Osteocyte (in vitro differentiated cells): ENCODE measurements around the gene TF. TPM values are rescaled to one million over a fixed set of nuclear protein-coding genes. Genes with fewer than 3 reads are reported as not detected.
A peak's percentile ranks its signal among the peaks of the same experiment; 100 is the strongest.

Source experiments
- DNase-seq: peaks from one replicate; pipeline ENCODE4 v3.0.0; 2021; ENCODE audit warnings: mixed read lengths; ENCODE audit not compliant: unreplicated experiment; ENCODE audit errors: extremely low spot score
- H3K27ac Mint-ChIP-seq: one replicate; pipeline ENCODE4 v1.8.0; 2021; ENCODE audit warnings: mild to moderate bottlenecking, mixed read lengths; ENCODE audit not compliant: unreplicated experiment
- H3K27me3 Mint-ChIP-seq: one replicate; pipeline ENCODE4 v1.8.0; 2021; ENCODE audit warnings: mixed read lengths; ENCODE audit not compliant: unreplicated experiment
- H3K36me3 Mint-ChIP-seq: one replicate; pipeline ENCODE4 v1.8.0; 2021; ENCODE audit warnings: mixed read lengths; ENCODE audit not compliant: unreplicated experiment
- H3K4me1 Mint-ChIP-seq: one replicate; pipeline ENCODE4 v1.8.0; 2021; ENCODE audit warnings: mixed read lengths; ENCODE audit not compliant: unreplicated experiment
- H3K4me3 Mint-ChIP-seq: one replicate; pipeline ENCODE4 v1.8.0; 2021; ENCODE audit warnings: mild to moderate bottlenecking, moderate library complexity, mixed read lengths; ENCODE audit not compliant: unreplicated experiment
- H3K9me3 Mint-ChIP-seq: one replicate; pipeline ENCODE4 v1.8.0; 2021; ENCODE audit warnings: mixed read lengths; ENCODE audit not compliant: unreplicated experiment
- total RNA-seq: library from RNA; stranded (reverse); gene quantifications from 2 replicates; pipeline ENCODE4 v1.2.1, GENCODE V29; 2021
- TF ChIP-seq, protein P1 (sequence below): fragments of 200-600 bp; sonication (generic); IDR thresholded peaks from 2 replicates; pipeline ENCODE4 v1.5.0; 2021; ENCODE audit warnings: antibody characterized with exemption, mild to moderate bottlenecking, moderate library complexity

Gene TF
- total RNA-seq, 1 donor from 2014 or later: 2.0 TPM

DNA sequence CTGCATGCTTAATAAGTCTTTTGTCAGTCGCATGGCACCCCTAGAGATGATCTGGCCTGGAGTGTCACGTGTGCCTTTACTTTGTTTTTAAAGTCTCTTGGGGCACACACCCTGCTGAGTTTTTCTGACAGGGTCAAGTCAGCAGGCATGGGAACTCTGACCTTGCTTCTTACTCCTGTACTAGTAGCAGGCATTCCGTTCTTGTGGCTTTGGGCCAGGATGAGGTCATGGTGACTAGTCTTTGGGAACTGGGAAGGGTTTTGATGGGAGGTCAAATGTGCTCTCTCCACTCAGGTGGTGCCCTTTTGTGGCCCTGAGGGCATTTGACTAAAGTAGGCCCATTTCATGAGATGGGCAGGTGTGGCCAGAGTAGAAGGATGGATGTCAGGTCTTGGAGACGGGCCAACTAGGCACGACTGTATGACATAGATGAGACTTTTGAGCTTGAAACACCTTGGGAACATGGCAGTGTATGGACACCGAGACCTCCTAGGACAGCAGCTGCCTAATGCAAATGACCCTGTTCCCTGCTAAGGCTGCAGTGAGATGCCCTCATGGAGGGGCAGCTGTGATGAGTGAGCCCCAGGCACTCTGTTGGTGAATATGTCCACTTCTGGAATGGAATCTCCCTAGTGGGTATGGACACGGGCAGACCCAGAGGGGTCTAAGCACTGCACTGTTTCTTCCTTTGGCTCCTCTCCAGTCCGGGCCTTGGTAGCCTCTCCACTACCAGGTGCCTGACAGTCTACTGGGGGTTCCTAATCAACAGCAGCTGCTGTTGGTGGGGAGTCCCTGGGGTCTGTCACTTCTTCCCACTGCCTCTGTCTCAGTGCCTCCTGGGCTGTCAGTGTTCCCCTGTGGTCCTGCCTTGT lies 75.8 kb downstream of the TF start:
- DNase-seq: peak; percentile 73
- no peak overlapping the region for H3K4me3 Mint-ChIP-seq
- no peaks in the 10 kb centered on the region for H3K4me1 Mint-ChIP-seq
- H3K27ac Mint-ChIP-seq: no peak overlapping the region
- no peaks in the 10 kb centered on the region for H3K27me3 Mint-ChIP-seq
- TF ChIP-seq, protein P1, sequence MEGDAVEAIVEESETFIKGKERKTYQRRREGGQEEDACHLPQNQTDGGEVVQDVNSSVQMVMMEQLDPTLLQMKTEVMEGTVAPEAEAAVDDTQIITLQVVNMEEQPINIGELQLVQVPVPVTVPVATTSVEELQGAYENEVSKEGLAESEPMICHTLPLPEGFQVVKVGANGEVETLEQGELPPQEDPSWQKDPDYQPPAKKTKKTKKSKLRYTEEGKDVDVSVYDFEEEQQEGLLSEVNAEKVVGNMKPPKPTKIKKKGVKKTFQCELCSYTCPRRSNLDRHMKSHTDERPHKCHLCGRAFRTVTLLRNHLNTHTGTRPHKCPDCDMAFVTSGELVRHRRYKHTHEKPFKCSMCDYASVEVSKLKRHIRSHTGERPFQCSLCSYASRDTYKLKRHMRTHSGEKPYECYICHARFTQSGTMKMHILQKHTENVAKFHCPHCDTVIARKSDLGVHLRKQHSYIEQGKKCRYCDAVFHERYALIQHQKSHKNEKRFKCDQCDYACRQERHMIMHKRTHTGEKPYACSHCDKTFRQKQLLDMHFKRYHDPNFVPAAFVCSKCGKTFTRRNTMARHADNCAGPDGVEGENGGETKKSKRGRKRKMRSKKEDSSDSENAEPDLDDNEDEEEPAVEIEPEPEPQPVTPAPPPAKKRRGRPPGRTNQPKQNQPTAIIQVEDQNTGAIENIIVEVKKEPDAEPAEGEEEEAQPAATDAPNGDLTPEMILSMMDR: peak; percentile 13
- H3K36me3 Mint-ChIP-seq: peaks cover 48% of the 10 kb centered on the region
- no peaks in the 10 kb centered on the region for H3K9me3 Mint-ChIP-seq

DNA sequence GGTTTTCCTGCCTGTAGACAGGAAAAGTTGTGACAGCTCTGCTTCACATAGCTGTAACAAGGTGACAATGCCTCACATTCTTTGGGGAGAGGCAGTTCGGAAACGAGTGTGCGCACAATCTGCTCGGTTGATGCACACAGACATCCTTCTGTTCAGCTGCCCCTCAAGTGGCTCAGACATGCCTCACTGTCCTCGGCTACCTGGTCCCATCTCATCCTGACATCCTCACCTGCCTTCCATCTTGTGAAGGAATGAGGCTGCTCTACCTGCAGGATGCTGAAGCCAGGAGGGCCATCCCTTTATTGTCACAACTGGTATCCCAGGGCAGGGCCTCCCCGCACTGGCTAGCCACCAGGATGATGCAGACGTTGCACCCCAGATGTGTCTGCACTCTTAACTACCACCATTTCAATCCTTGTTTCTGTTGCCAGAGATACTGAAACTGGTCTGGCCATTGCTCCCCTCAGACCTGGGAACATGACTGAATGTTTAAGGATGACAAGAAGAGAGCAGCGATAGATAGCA lies 78.8 kb downstream of the TF start:
- Mint-ChIP-seq H3K4me1 (no peaks in the 10 kb centered on the region), H3K4me3 (no peak overlapping the region), H3K36me3 (peaks cover 40% of the 10 kb centered on the region), H3K27ac (no peak overlapping the region), H3K27me3 (no peaks in the 10 kb centered on the region), H3K9me3 (no peaks in the 10 kb centered on the region)
- TF ChIP-seq, protein P1: no peak
- DNase-seq: no peak

GRCh38 chr3:133825969-133826727 lies 80.0 kb downstream of the TF start:
- no peak overlapping the region for H3K4me3 Mint-ChIP-seq
- no peak for DNase-seq
- TF ChIP-seq, protein P1: no peak

DNA sequence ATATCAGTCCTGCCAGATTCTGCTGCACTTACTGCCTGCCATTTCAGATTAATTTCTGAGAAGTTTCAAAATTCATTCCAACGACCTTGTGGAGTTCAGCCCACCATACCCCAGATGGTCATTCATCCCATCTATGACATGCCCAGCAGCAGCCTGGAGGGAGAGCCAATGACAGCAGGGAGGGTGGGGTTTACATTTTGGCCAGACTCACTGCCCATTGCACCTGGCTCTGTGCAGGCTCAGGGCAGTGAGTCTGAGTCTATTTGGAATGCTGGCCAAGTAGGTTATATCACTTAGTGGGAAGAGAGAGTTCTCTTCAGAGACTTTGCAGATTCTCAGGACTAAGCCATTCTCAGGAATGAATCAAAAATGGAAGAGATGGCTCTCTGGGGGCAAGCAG lies 80.9 kb downstream of the TF start:
- Mint-ChIP-seq H3K27me3 (no peaks in the 10 kb centered on the region), H3K4me3 (no peak overlapping the region), H3K36me3 (peaks cover 23% of the 10 kb centered on the region), H3K4me1 (no peaks in the 10 kb centered on the region), H3K9me3 (no peaks in the 10 kb centered on the region), H3K27ac (no peak overlapping the region)
- TF ChIP-seq, protein P1: no peak
- DNase-seq: no peak

More at GRCh38 chr3:133825969-133826727, 80.0 kb downstream of the TF start:
- Mint-ChIP-seq H3K9me3 (no peaks in the 10 kb centered on the region), H3K27me3 (no peaks in the 10 kb centered on the region), H3K36me3 (peaks cover 29% of the 10 kb centered on the region), H3K4me1 (no peaks in the 10 kb centered on the region), H3K27ac (no peak overlapping the region)

GRCh38 chr3:133827684-133828083 lies 81.5 kb downstream of the TF start:
- TF ChIP-seq, protein P1: no peak
- Mint-ChIP-seq H3K4me1 (no peaks in the 10 kb centered on the region), H3K36me3 (peaks cover 19% of the 10 kb centered on the region), H3K4me3 (no peak overlapping the region), H3K27me3 (no peaks in the 10 kb centered on the region), H3K9me3 (no peaks in the 10 kb centered on the region), H3K27ac (no peak overlapping the region)
- no peak for DNase-seq
